Loucy (cell line): ENCODE results near the gene CCDC184.

Experiments
- H2AFZ ChIP-seq: fragments of 200-600 bp; sonication (generic); 2 replicates; pipeline ENCODE4 v1.6.0; 2016; ENCODE audit warnings: antibody characterized with exemption, mild to moderate bottlenecking, low read length, moderate library complexity
- H3F3A ChIP-seq: fragments of 200-600 bp; 2 replicates; pipeline ENCODE4 v1.6.0; 2016; ENCODE audit warnings: antibody characterized with exemption, low read depth, mild to moderate bottlenecking
- H3K27me3 ChIP-seq: fragments of 200-600 bp; sonication (generic); 2 replicates; pipeline ENCODE4 v1.6.1; 2014; ENCODE audit warnings: low read length, mild to moderate bottlenecking; ENCODE audit not compliant: insufficient read depth, poor library complexity, severe bottlenecking
- H3K36me3 ChIP-seq: fragments of 200-600 bp; sonication (generic); 2 replicates; pipeline ENCODE4 v1.6.1; 2016; ENCODE audit warnings: low read length; ENCODE audit not compliant: insufficient read depth
- H3K4me1 ChIP-seq: fragments of 200-600 bp; sonication (generic); 2 replicates; pipeline ENCODE4 v1.5.1; 2014; ENCODE audit warnings: low read length, mild to moderate bottlenecking; ENCODE audit not compliant: insufficient read depth, poor library complexity, severe bottlenecking
- H3K4me2 ChIP-seq: fragments of 200-600 bp; sonication (generic); 2 replicates; pipeline ENCODE4 v1.6.0; 2014; ENCODE audit warnings: antibody characterized with exemption, low read length, low read depth, mild to moderate bottlenecking; ENCODE audit not compliant: poor library complexity, severe bottlenecking
- H3K4me3 ChIP-seq: fragments of 200-600 bp; sonication (generic); 2 replicates; pipeline ENCODE4 v1.5.1; 2014; ENCODE audit warnings: low read length, mild to moderate bottlenecking, mixed read lengths; ENCODE audit not compliant: poor library complexity, severe bottlenecking
- H3K79me2 ChIP-seq: fragments of 200-600 bp; sonication (generic); 2 replicates; pipeline ENCODE4 v1.6.1; 2014; ENCODE audit warnings: low read length; ENCODE audit not compliant: insufficient read depth
- H3K9ac ChIP-seq: fragments of 200-600 bp; sonication (generic); 2 replicates; pipeline ENCODE4 v1.6.0; 2014; ENCODE audit warnings: mild to moderate bottlenecking, low read depth, low read length, moderate library complexity; ENCODE audit not compliant: poor library complexity, severe bottlenecking
- H3K9me2 ChIP-seq: fragments of 200-600 bp; sonication (generic); replicated peaks from 2 replicates; pipeline ENCODE4 v1.6.1; 2016; ENCODE audit warnings: low read depth, low read length, mixed read lengths
- H3K9me3 ChIP-seq: fragments of 200-600 bp; sonication (generic); 2 replicates; pipeline ENCODE4 v1.6.1; 2014; ENCODE audit warnings: mild to moderate bottlenecking, antibody characterized with exemption, low read length, low read depth; ENCODE audit not compliant: insufficient read depth
- H4K20me1 ChIP-seq: fragments of 200-600 bp; sonication (generic); 2 replicates; pipeline ENCODE4 v1.6.0; 2014; ENCODE audit warnings: antibody characterized with exemption, low read length, mild to moderate bottlenecking; ENCODE audit not compliant: insufficient read depth, poor library complexity, severe bottlenecking
- EZH2phosphoT487 ChIP-seq: fragments of 200-600 bp; IDR thresholded peaks from 2 replicates; pipeline ENCODE4 v1.6.1; 2018; ENCODE audit warnings: antibody characterized with exemption, mild to moderate bottlenecking, moderate library complexity, borderline replicate concordance
- TF ChIP-seq, protein P1 (sequence below): fragments of 200-600 bp; sonication (generic); conservative IDR thresholded peaks from 2 replicates; pipeline ENCODE4 v1.5.1; 2014; ENCODE audit warnings: mild to moderate bottlenecking, antibody characterized with exemption, low read length

The CCDC184 gene

DNA sequence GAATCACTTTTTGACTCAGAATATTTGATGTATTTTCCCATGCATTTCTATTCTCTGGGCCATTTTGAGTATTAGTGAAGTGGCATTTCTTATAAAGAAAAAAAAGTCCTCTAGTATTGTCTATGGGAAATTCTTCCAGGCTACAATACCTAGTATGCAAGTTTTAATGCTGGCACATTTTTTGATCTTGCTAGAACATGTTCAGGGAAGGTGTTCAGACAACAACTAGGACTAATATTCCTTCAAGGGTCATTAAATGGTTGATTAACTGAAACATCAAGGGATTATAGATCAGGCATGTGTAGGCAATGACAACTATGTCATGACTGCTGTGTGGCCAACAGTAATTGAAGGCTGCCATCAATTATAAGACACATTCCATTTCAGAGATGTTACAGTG lies 7.7 kb downstream of the CCDC184 start:
- no peak overlapping the region for H3K4me2 ChIP-seq
- no peak overlapping the region for H3K4me3 ChIP-seq
- no peaks in the 10 kb centered on the region for H4K20me1 ChIP-seq
- H3K9ac ChIP-seq: no peak overlapping the region
- no peaks in the 10 kb centered on the region for H3K27me3 ChIP-seq
- H3K9me2 ChIP-seq: no peaks in the 10 kb centered on the region
- TF ChIP-seq EZH2phosphoT487: no peak
- TF ChIP-seq, protein P1, sequence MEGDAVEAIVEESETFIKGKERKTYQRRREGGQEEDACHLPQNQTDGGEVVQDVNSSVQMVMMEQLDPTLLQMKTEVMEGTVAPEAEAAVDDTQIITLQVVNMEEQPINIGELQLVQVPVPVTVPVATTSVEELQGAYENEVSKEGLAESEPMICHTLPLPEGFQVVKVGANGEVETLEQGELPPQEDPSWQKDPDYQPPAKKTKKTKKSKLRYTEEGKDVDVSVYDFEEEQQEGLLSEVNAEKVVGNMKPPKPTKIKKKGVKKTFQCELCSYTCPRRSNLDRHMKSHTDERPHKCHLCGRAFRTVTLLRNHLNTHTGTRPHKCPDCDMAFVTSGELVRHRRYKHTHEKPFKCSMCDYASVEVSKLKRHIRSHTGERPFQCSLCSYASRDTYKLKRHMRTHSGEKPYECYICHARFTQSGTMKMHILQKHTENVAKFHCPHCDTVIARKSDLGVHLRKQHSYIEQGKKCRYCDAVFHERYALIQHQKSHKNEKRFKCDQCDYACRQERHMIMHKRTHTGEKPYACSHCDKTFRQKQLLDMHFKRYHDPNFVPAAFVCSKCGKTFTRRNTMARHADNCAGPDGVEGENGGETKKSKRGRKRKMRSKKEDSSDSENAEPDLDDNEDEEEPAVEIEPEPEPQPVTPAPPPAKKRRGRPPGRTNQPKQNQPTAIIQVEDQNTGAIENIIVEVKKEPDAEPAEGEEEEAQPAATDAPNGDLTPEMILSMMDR: no peak
- H3F3A ChIP-seq: no peaks in the 10 kb centered on the region
- H3K4me1 ChIP-seq: peaks cover 11% of the 10 kb centered on the region
- no peak overlapping the region for H2AFZ ChIP-seq
- no peaks in the 10 kb centered on the region for H3K9me3 ChIP-seq
- no peaks in the 10 kb centered on the region for H3K79me2 ChIP-seq
- H3K36me3 ChIP-seq: no peaks in the 10 kb centered on the region

DNA sequence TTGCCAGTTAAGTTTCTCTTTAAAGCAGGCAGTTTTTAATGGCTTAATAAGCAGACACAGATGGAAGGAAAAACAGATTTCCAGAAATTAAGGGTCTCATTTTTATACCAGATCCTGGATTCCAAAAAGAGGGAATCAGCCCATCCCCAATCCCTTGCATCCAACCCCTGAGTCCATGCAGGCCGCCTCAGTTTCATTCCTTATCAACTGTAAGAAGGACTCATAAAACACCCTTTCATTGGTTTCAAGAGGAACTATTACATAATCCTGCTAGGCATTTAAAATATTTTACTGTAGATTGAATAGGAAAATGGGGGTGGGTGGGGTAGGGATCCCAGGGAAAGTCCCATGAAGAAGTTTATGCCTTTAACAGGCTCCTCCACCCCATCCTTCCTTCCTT lies 9.4 kb downstream of the CCDC184 start:
- Histone ChIP-seq H2AFZ (no peak overlapping the region), H3K4me2 (no peak overlapping the region), H3K36me3 (no peaks in the 10 kb centered on the region), H3K79me2 (no peaks in the 10 kb centered on the region), H3K9me3 (no peaks in the 10 kb centered on the region), H3K9me2 (no peaks in the 10 kb centered on the region), H3K4me3 (no peak overlapping the region), H3F3A (no peaks in the 10 kb centered on the region), H3K9ac (no peak overlapping the region), H3K27me3 (no peaks in the 10 kb centered on the region), H3K4me1 (peaks cover 13% of the 10 kb centered on the region), H4K20me1 (no peaks in the 10 kb centered on the region)
- no peak for TF ChIP-seq EZH2phosphoT487
- TF ChIP-seq, protein P1: no peak

DNA sequence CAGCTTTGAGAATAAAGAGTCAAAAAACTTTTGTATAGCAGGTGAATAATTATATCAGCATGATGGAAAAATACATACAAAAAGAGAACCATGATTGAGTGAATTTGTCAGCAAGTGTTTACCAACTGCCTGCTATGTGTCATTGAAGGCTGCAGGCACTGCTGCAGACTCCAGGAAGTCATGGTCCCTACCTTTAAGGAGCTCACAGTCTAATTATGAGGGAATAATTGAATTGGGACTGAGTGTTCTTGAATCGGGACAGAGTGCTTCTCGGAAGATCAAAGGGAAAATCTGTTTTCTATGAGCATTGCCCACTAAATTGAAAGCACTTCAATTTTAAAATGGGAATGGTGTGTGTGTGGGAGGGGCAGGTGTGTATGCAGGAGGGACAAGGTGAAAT lies 10.2 kb downstream of the CCDC184 start:
- Histone ChIP-seq H3K4me2 (no peak overlapping the region), H3K4me3 (no peak overlapping the region), H3K36me3 (no peaks in the 10 kb centered on the region), H3K9ac (no peak overlapping the region), H3K9me3 (no peaks in the 10 kb centered on the region), H3K9me2 (no peaks in the 10 kb centered on the region), H3K79me2 (peaks cover 4% of the 10 kb centered on the region), H3K27me3 (no peaks in the 10 kb centered on the region), H3K4me1 (peaks cover 16% of the 10 kb centered on the region), H3F3A (no peaks in the 10 kb centered on the region), H4K20me1 (no peaks in the 10 kb centered on the region), H2AFZ (no peak overlapping the region)
- TF ChIP-seq, protein P1: no peak
- no peak for TF ChIP-seq EZH2phosphoT487
